GM13976 (cell line): ENCODE data around the gene C9orf78.

ENCODE experiments used
- DNase-seq: peaks from one replicate; pipeline ENCODE4 v3.0.0; 2012; ENCODE audit warnings: low spot score
- CTCF ChIP-seq: IDR thresholded peaks from 2 replicates; pipeline ENCODE4 v1.5.1; 2012; ENCODE audit warnings: borderline replicate concordance, mild to moderate bottlenecking; ENCODE audit not compliant: insufficient read depth; ENCODE audit errors: extremely low read depth, missing control alignments, control extremely low read depth
- in situ Hi-C: fragments of 300-500 bp; cut with MboI; formaldehyde crosslinking; loops from one replicate; pipeline ENCODE4 v1.12.0; 2022; ENCODE audit warnings: low sequenced_read_pairs, mixed read lengths, inconsistent platforms; ENCODE audit not compliant: unreplicated experiment

Gene C9orf78

GRCh38 chr9:129835128-129835859, at the start of gene C9orf78, which contains the start of gene USP20:
Gene C9orf78 (minus strand): TSS chr9:129835275. CDS start chr9:129835221, 54 bp downstream.
Gene USP20 (plus strand): TSS chr9:129835458. CDS start chr9:129852556, 17,098 bp downstream.
- in situ Hi-C loops = no loop called here

DNA sequence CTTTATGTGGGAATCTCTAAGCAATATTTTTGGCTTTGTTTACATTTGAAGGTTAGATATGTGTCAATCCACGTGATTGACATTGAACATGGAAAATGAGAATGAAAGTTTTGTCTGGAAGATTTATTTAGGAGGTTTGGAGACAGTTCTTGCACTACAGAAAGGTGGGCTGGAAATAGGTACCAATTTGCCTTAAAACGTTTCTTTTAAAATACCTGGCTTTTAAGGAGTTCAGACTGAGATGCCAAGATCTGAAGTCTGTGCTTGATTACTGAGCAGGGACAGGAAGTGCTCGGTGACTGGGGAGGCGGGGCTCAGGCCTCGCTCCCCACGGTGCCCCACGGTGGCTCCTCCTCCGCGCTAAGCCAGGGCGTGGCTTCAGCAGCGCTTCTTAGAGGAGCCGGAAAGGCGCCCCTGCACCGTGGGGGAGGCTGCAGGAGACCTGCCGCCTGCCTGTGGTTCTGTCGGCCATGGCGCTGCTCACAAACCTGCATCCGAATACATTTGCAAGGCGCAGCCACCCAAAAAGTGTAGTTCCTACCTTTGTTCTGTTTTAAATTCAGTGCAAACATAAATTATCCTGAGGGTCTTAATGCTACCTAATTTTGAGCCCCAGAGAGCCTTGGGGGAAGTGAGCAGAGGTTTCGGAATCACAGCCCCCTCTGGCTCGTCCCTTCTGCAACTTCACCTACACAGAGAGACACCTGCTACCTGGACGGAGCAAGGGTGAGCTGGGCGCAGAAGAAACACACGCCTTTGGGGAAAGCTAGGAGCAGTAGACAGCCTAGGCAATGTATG, 49.3 kb upstream of the C9orf78 start:
- DNase-seq = peak; percentile 91
- no peak for TF ChIP-seq CTCF
- in situ Hi-C loops = no loop called here

More at GRCh38 chr9:129835128-129835859, at the start of gene C9orf78, which contains the start of gene USP20:
- TF ChIP-seq CTCF = no peak
- peak; percentile 100 for DNase-seq

- in situ Hi-C loops = no loop called here
- TF ChIP-seq CTCF = no peak
- DNase-seq = no peak
Observed at GRCh38 chr9:129881547-129882324, 46.7 kb upstream of the C9orf78 start.

DNA sequence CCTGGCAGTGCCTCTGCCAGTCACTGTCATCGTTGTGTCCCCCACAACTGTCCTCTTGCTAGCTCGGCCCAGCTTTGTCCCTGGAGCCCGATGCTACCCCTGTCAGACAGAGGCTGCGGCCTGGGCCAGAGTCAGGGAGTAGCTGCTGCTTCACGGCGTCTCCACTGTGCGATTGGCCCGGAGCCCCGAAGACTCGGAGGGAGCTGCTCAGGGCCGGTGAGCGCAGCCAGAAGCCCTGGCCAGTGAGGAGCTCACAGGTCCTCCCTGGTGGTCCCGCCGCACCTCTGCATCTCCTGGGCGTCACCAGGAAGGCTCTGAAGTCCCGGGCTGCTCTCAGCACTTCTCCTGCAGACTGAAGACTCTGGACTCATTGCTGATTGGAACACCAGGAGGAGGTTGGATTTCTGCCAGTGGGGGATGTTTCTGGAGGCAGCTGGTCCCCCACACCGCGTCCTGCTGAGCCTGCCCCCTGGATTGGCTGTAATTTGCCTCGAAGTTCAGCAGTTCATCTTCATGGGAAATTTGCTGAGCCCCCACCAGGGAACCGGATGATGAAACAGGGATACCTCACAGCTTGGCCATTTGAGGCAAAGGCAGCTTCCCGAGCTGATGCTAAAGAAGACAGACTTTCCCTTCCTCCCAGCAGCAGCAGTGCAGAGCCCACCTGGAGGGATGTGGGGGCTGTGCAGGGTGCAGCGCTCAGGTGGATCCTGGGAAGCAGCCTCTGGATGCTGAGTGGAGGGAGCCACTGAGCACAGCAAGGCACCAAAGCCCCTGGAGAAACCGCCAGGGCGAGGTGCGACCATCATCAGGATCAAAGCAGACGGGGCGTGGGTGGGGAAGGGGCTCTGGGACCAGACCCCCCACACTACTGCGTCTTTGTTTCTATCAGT, 45.8 kb upstream of the C9orf78 start:
- DNase-seq = no peak
- no peak for TF ChIP-seq CTCF
- in situ Hi-C loops = no loop called here

DNA sequence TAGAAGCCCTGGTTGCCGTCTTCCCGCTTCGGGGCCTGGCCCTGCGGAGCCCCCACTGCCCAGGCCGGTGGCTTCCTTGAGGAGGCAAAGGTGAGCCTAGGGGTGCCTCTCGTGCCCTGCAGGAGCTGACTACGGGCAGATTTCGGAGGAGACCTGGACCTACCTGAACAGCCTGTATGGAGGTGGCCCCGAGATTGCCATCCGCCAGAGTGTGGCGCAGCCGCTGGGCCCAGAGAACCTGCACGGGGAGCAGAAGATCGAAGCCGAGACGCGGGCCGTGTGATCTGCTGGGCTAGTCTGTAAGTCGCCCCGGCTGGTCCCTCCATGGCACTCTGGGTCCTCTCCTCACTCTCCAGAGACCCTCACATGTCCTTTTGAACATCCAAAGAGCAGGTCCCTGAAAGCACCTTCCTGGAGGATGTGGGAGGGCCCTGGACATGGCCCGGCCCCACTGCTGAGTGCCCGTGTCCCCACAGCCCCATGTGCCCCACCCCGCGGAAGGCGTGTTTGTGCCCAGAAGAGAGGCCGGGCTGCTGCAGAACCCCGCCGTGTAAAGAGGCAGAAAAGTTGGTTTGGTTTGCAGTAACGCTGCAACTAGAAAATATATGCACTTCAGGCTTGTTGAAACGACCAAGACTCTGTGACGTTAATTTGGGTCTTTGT, 45.0 kb upstream of the C9orf78 start:
- DNase-seq = no peak
- TF ChIP-seq CTCF = no peak
- in situ Hi-C loops = no loop called here
